ENCODE results near the gene UBE2D4. TPM values are rescaled to one million over a fixed set of nuclear protein-coding genes. Genes with fewer than 3 reads are reported as not detected.
"Not testable (repeated sequence)": the region's sequence is repeated elsewhere in the genome, so short reads cannot be mapped to it uniquely, and the experiment has no call there.

UBE2D4 gene
- total and polyA plus RNA-seq, 2 donors (not counting 3 experiments of a cell fraction or from before 2014, with no cell fraction given) = 11.3 to 19.8 TPM

DNA sequence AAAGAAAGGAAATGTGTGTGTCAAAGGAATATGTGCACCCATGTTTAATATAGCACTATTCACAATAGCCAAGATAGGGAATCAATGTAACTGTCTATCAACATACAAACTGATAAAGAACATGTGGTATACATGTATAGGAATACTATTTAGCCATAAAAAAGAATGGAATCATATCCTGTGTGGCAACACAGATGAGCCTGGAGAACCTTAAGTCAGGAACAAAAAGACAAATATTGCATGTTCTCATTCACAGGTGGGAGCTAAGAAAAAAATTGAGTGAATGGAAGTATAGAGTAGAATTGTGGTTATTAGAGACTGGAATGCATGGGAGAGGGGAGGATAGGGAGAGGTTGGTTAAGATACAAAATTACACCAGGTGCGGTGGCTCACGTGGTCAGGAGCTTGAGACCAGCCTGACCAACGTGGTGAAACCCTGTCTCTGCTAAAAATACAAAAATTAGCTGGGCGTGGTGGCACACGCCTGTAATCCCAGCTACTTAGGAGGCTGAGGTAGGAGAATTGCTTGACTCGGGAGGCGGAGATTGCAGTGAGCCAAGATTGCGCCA lies 30.3 kb upstream of the UBE2D4 start:
- no peak for DNase-seq (ENCODE audit: low read depth, low spot score)
- no peak overlapping the region for H2AFZ ChIP-seq (ENCODE audit: low read depth, low read length)
- no TSS peak for BruUV-seq (replicated peaks)

DNA sequence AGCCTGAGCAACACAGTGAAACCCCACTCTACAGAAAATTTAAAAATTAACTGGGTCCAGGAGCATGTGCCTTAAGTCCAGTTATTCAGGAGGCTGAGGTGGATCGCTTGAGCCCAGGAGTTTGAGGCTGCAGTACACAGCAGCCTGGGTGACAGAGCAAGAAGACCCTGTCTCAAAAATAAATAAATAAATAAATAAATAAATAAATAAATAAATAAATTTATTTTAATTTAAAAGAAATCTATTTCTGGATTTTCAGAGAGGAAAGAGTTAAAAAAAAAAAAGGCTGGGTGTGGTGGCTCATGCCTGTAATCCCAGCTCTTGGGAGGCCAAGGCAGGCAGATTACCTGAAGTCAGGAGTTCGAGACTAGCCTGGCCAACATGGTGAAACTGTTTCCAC lies 27.7 kb upstream of the UBE2D4 start:
- H4K20me1 ChIP-seq (replicated peaks; ENCODE audit: control insufficient read depth, extremely low read depth, insufficient read depth, low read length); H3K9me3 ChIP-seq (replicated peaks; ENCODE audit: control insufficient read depth, insufficient read depth, low read length); intact Hi-C loops (cut with micrococcal nuclease); H3K9me1 ChIP-seq (replicated peaks; ENCODE audit: control insufficient read depth, extremely low read depth, insufficient read depth, low read length); FAIRE-seq; BruUV-seq (replicated peaks); POLR2A ChIA-PET; DNase-seq (ENCODE audit: low read depth, low spot score); H3K27ac ChIP-seq (ENCODE audit: insufficient read depth, low read depth, low read length); CTCF ChIA-PET; H3K36me3 ChIP-seq (ENCODE audit: control insufficient read depth in 2 of 2, extremely low read depth in 1 of 2, insufficient read depth in 2 of 2, low read length in 2 of 2); H3K27me3 ChIP-seq (ENCODE audit: control insufficient read depth in 2 of 2, insufficient read depth in 2 of 2, low read length in 2 of 2); dilution Hi-C loops (cut with MboI; ENCODE audit: extremely low pct_ligation_motif_present, low sequenced_read_pairs); H3K9ac ChIP-seq (replicated peaks; ENCODE audit: extremely low read depth, insufficient read depth, low read length); H3K4me2 ChIP-seq (ENCODE audit: insufficient read depth, low read length); H2AFZ ChIP-seq (ENCODE audit: low read depth, low read length); H3K4me1 ChIP-seq (ENCODE audit: control insufficient read depth, extremely low read depth, insufficient read depth, low read length); H3K4me3 ChIP-seq (replicated peaks in 1 of 3; ENCODE audit: insufficient read depth in 1 of 3, low read depth in 1 of 3, low read length in 3 of 3): not testable (repeated sequence)
- peaks cover 53% of the 10 kb centered on the region for H3K79me2 ChIP-seq (ENCODE audit: control insufficient read depth, insufficient read depth, low read length)

More for the DNA sequence above, 30.3 kb upstream of the UBE2D4 start:
- intact Hi-C loops (cut with micrococcal nuclease) (no loop called here), dilution Hi-C loops (cut with MboI; ENCODE audit: extremely low pct_ligation_motif_present, low sequenced_read_pairs) (no loop called here)
- Histone ChIP-seq H3K27ac (ENCODE audit: insufficient read depth, low read depth, low read length) (no peak overlapping the region), H3K9me3 (replicated peaks; ENCODE audit: control insufficient read depth, insufficient read depth, low read length) (no peaks in the 10 kb centered on the region), H3K79me2 (ENCODE audit: control insufficient read depth, insufficient read depth, low read length) (peaks cover 53% of the 10 kb centered on the region), H4K20me1 (replicated peaks; ENCODE audit: control insufficient read depth, extremely low read depth, insufficient read depth, low read length) (no peaks in the 10 kb centered on the region), H3K36me3 (ENCODE audit: control insufficient read depth in 2 of 2, extremely low read depth in 1 of 2, insufficient read depth in 2 of 2, low read length in 2 of 2) (no peaks in the 10 kb centered on the region), H3K4me2 (ENCODE audit: insufficient read depth, low read length) (no peak overlapping the region), H3K9ac (replicated peaks; ENCODE audit: extremely low read depth, insufficient read depth, low read length) (no peak overlapping the region), H3K4me1 (ENCODE audit: control insufficient read depth, extremely low read depth, insufficient read depth, low read length) (peaks cover 6% of the 10 kb centered on the region), H3K27me3 (ENCODE audit: control insufficient read depth in 2 of 2, insufficient read depth in 2 of 2, low read length in 2 of 2) (no peaks in the 10 kb centered on the region), H3K4me3 (replicated peaks in 1 of 3; ENCODE audit: insufficient read depth in 1 of 3, low read depth in 1 of 3, low read length in 3 of 3) (no peak overlapping the region), H3K9me1 (replicated peaks; ENCODE audit: control insufficient read depth, extremely low read depth, insufficient read depth, low read length) (no peaks in the 10 kb centered on the region)
- no peak for FAIRE-seq
- no peak for TF ChIP-seq GATA2 (IDR thresholded peaks at IDR 0.05; ENCODE audit: insufficient read depth, insufficient read length, low read depth, low read length)
- CTCF ChIA-PET = no interaction called here
- POLR2A ChIA-PET = no interaction called here

Measured in endothelial cell of umbilical vein (primary cell).